Endothelial cell of umbilical vein (primary cell): ENCODE data around the gene SLC44A5. TPM values are rescaled to one million over a fixed set of nuclear protein-coding genes. Genes with fewer than 3 reads are reported as not detected.

Experiments used
- BruUV-seq: library from RNA; stranded (reverse); fragments of 400-500 nt; replicated peaks from 2 replicates; lab custom pipeline; 2021; lab: Mats Ljungman, UMichigan
- CTCF ChIA-PET: fragments of 300-600, 350-600 bp; sonication (Branson Sonifier 250); formaldehyde crosslinking; loops from one replicate; lab custom pipeline; 2021; ENCODE audit warnings: antibody characterized with exemption, inconsistent platforms; lab: Charles Lee
- POLR2A ChIA-PET: fragments of 300-600, 350-600 bp; sonication (Branson Sonifier 250); formaldehyde crosslinking; loops from one replicate; lab custom pipeline; 2021; ENCODE audit warnings: antibody characterized with exemption, inconsistent platforms; lab: Charles Lee
- DNase-seq: peaks from one replicate; pipeline ENCODE4 v3.0.0-alpha.2; 2011; ENCODE audit warnings: low read depth, low spot score
- FAIRE-seq: peaks from 2 replicates; lab custom pipeline; 2011; peaks lifted over from hg19 to GRCh38; lab: Jason Lieb, UNC
- H2AFZ ChIP-seq: 2 replicates; pipeline ENCODE4 v1.6.0; 2012; ENCODE audit warnings: low read depth, low read length, control low read depth, inconsistent platforms
- H3K27ac ChIP-seq: 2 replicates; pipeline ENCODE4 v1.5.1; 2011; ENCODE audit warnings: low read depth, mild to moderate bottlenecking, control low read depth, low read length, moderate library complexity; ENCODE audit not compliant: insufficient read depth
- H3K27me3 ChIP-seq, 2 experiments: 2 replicates each; pipeline versions ENCODE4 v1.6.0 to v1.6.1; 2011; ENCODE audit warnings: low read length in 2 of 2, mixed read lengths in 1 of 2; ENCODE audit not compliant: control insufficient read depth in 2 of 2, insufficient read depth in 2 of 2
- H3K36me3 ChIP-seq, 2 experiments: 2 replicates in 1 of 2; 3 replicates in 1 of 2; pipeline ENCODE4 v1.5.1; 2011; ENCODE audit warnings: low read length in 2 of 2, mild to moderate bottlenecking in 1 of 2, moderate library complexity in 1 of 2; ENCODE audit not compliant: control insufficient read depth in 2 of 2, insufficient read depth in 2 of 2; ENCODE audit errors: extremely low read depth in 1 of 2
- H3K4me1 ChIP-seq: 3 replicates; pipeline ENCODE4 v1.5.1; 2011; ENCODE audit warnings: mild to moderate bottlenecking, low read length; ENCODE audit not compliant: control insufficient read depth, insufficient read depth; ENCODE audit errors: extremely low read depth
- H3K4me2 ChIP-seq: 2 replicates; pipeline ENCODE4 v1.6.1; 2011; ENCODE audit warnings: low read length, control low read depth, mixed read lengths; ENCODE audit not compliant: insufficient read depth
- H3K4me3 ChIP-seq, 3 experiments: fragments of 200-600 bp in 1 of 3; sonication (generic), shearing (Covaris generic) in 1 of 3; replicated peaks in 1 of 3; 2 replicates each; pipeline ENCODE4 v1.5.1; 2011 to 2016; ENCODE audit warnings: control low read depth in 3 of 3, low read length in 3 of 3, mild to moderate bottlenecking in 2 of 3, inconsistent platforms in 1 of 3, low read depth in 1 of 3, moderate library complexity in 1 of 3; ENCODE audit not compliant: insufficient read depth in 1 of 3
- H3K79me2 ChIP-seq: 2 replicates; pipeline ENCODE4 v1.6.0; 2012; ENCODE audit warnings: low read length, inconsistent platforms; ENCODE audit not compliant: control insufficient read depth, insufficient read depth
- H3K9ac ChIP-seq: replicated peaks from 2 replicates; pipeline ENCODE3; 2011; ENCODE audit warnings: low read length, control low read depth; ENCODE audit not compliant: insufficient read depth; ENCODE audit errors: extremely low read depth
- H3K9me1 ChIP-seq: replicated peaks from 3 replicates; pipeline ENCODE4 v1.6.0; 2011; ENCODE audit warnings: mild to moderate bottlenecking, low read length; ENCODE audit not compliant: control insufficient read depth, insufficient read depth; ENCODE audit errors: extremely low read depth
- H3K9me3 ChIP-seq: replicated peaks from 2 replicates; pipeline ENCODE4 v1.5.1; 2012; ENCODE audit warnings: low read length, inconsistent platforms; ENCODE audit not compliant: control insufficient read depth, insufficient read depth
- H4K20me1 ChIP-seq: replicated peaks from 2 replicates; pipeline ENCODE3; 2011; ENCODE audit warnings: mild to moderate bottlenecking, low read length; ENCODE audit not compliant: control insufficient read depth, insufficient read depth; ENCODE audit errors: extremely low read depth
- FOS ChIP-seq: IDR thresholded peaks from 2 replicates; pipeline ENCODE4 v1.6.1; 2011; ENCODE audit warnings: mild to moderate bottlenecking, low read length, moderate library complexity, borderline replicate concordance; ENCODE audit not compliant: insufficient read depth
- GATA2 ChIP-seq: IDR thresholded peaks from 2 replicates; pipeline ENCODE4 v1.7.0; 2011; ENCODE audit warnings: low read depth, mild to moderate bottlenecking, moderate library complexity, mixed read lengths, low read length; ENCODE audit not compliant: insufficient read length, insufficient read depth
- JUN ChIP-seq: IDR thresholded peaks from 2 replicates; pipeline ENCODE4 v1.6.1; 2011; ENCODE audit warnings: borderline replicate concordance, low read depth; ENCODE audit not compliant: insufficient read length, insufficient read depth
- POLR2A ChIP-seq: IDR thresholded peaks from 2 replicates; pipeline ENCODE4 v1.6.1; 2012; ENCODE audit warnings: low read depth, mild to moderate bottlenecking, control low read depth, low read length
- dilution Hi-C: fragments of 300-500 bp; cut with MboI; formaldehyde crosslinking; loops from one replicate; pipeline ENCODE4 v1.15.0; 2019; ENCODE audit warnings: low sequenced_read_pairs; ENCODE audit not compliant: extremely low pct_ligation_motif_present
- intact Hi-C: fragments of 100-400 bp; cut with micrococcal nuclease; formaldehyde crosslinking; loops from one replicate; pipeline ENCODE4 v1.10.0; 2022
- polyA plus RNA-seq, 4 experiments: library from polyadenylated mRNA; depleted of rRNA in 3 of 4; stranded (reverse) in 3 of 4; unstranded in 1 of 4; fragments of >200 nt; gene quantifications; 2 replicates each; pipeline versions ENCODE4 v1.2.1 to v1.2.3, GENCODE V29; 2011 to 2012; ENCODE audit warnings: missing spikeins in 1 of 4
- total RNA-seq: library from RNA; stranded (reverse); gene quantifications from 2 replicates; pipeline ENCODE4 v1.2.3, GENCODE V29; 2021

The SLC44A5 gene
- total and polyA plus RNA-seq, 2 donors (not counting 3 experiments of a cell fraction or from before 2014, with no cell fraction given): 1.6 to 3.2 TPM

GRCh38 chr1:75330624-75331023 lies 280.3 kb downstream of the SLC44A5 start:
- dilution Hi-C loops: no loop called here
- no peak for FAIRE-seq

GRCh38 chr1:75328691-75329090 lies 282.2 kb downstream of the SLC44A5 start:
- H3K9me1 ChIP-seq: no peaks in the 10 kb centered on the region
- no TSS peak for BruUV-seq
- no peaks in the 10 kb centered on the region for H3K9me3 ChIP-seq
- DNase-seq: no peak
- H4K20me1 ChIP-seq: no peaks in the 10 kb centered on the region
- no peak for TF ChIP-seq JUN
- no peak for TF ChIP-seq GATA2
- H3K27ac ChIP-seq: no peak overlapping the region
- dilution Hi-C loops (no loop called here), intact Hi-C loops (no loop called here)
- no peaks in the 10 kb centered on the region for H3K36me3 ChIP-seq
- H3K4me1 ChIP-seq: no peaks in the 10 kb centered on the region
- H3K27me3 ChIP-seq: no peaks in the 10 kb centered on the region
- CTCF ChIA-PET: interaction anchor here (1.7 kb wide), 1 partner anchor 10 kb away, joined by 6 read pairs; no protein-coding TSS in a partner anchor
- no peak for FAIRE-seq
- no peak overlapping the region for H2AFZ ChIP-seq
- POLR2A ChIA-PET: no interaction called here
- H3K4me3 ChIP-seq: no peak overlapping the region
- no peaks in the 10 kb centered on the region for H3K79me2 ChIP-seq
- no peak overlapping the region for H3K9ac ChIP-seq
- H3K4me2 ChIP-seq: no peak overlapping the region

More at GRCh38 chr1:75330624-75331023, 280.3 kb downstream of the SLC44A5 start:
- Histone ChIP-seq H3K4me3 (no peak overlapping the region), H3K27ac (no peak overlapping the region), H2AFZ (no peak overlapping the region), H3K79me2 (no peaks in the 10 kb centered on the region), H3K36me3 (no peaks in the 10 kb centered on the region), H3K9me3 (no peaks in the 10 kb centered on the region), H3K27me3 (no peaks in the 10 kb centered on the region), H3K9me1 (no peaks in the 10 kb centered on the region), H3K4me2 (no peak overlapping the region), H3K4me1 (no peaks in the 10 kb centered on the region), H3K9ac (no peak overlapping the region), H4K20me1 (no peaks in the 10 kb centered on the region)
- ChIA-PET CTCF (interaction anchor here (0.7 kb wide), 1 partner anchor 284 kb away, joined by 3 read pairs; no protein-coding TSS in a partner anchor), POLR2A (interaction anchor here (0.7 kb wide), 1 partner anchor 10 kb away, joined by 4 read pairs; no protein-coding TSS in a partner anchor)
- intact Hi-C loops: no loop called here
- TF ChIP-seq FOS: peak; percentile 32
- TF ChIP-seq POLR2A: no peak
- no peak for DNase-seq
- BruUV-seq: no TSS peak
